Esophagus (tissue), 2 donors: ENCODE measurements around the gene NFIB. TPM values are rescaled to one million over a fixed set of nuclear protein-coding genes. Genes with fewer than 3 reads are reported as not detected.

Source experiments
- H3K27ac ChIP-seq, 2 donors: one replicate each; pipeline ENCODE4 v1.5.1; 2013; ENCODE audit warnings: low read depth in 2 of 2, mild to moderate bottlenecking in 2 of 2, inconsistent platforms in 1 of 2, low read length in 1 of 2, moderate library complexity in 1 of 2
- H3K27me3 ChIP-seq, 2 donors: one replicate each; pipeline ENCODE4 v1.6.1; 2013; ENCODE audit warnings: low read length in 2 of 2, control low read depth in 1 of 2, mild to moderate bottlenecking in 1 of 2; ENCODE audit not compliant: insufficient read depth in 2 of 2, control insufficient read depth in 1 of 2
- H3K36me3 ChIP-seq, 2 donors: one replicate each; pipeline ENCODE4 v1.6.1; 2013; ENCODE audit warnings: low read length in 1 of 2; ENCODE audit not compliant: control insufficient read depth in 2 of 2, insufficient read depth in 2 of 2
- H3K4me1 ChIP-seq, 2 donors: one replicate each; pipeline ENCODE4 v1.6.1; 2013; ENCODE audit warnings: low read length in 1 of 2; ENCODE audit not compliant: control insufficient read depth in 2 of 2, insufficient read depth in 2 of 2
- H3K4me3 ChIP-seq, 2 donors: one replicate each; pipeline ENCODE4 v1.5.1; 2013; ENCODE audit warnings: low read length in 2 of 2, mild to moderate bottlenecking in 2 of 2, low read depth in 1 of 2, moderate library complexity in 1 of 2
- H3K9me3 ChIP-seq, 2 donors: one replicate each; pipeline ENCODE4 v1.6.1; 2013; ENCODE audit warnings: mild to moderate bottlenecking in 2 of 2, low read depth in 1 of 2, low read length in 1 of 2, moderate library complexity in 1 of 2; ENCODE audit not compliant: control insufficient read depth in 2 of 2, insufficient read depth in 1 of 2
- WGBS, 2 donors: extraction: QIAGEN DNeasy Blood & Tissue Kit; methylation state at CpG; one replicate each; pipeline ENCODE4 v1.1.7; 2013; 5-methylcytosine and 5-hydroxymethylcytosine counted together
- polyA plus RNA-seq, 2 donors: library from polyadenylated mRNA; stranded (reverse); fragments of 200-250 nt; gene quantifications; one replicate each; pipeline ENCODE4 v1.2.3, GENCODE V29; 2013
- donor health status: healthy with polysubstance abuse.
- donor health status: Bipolar disorder and iron deficiency.

NFIB gene
- polyA plus RNA-seq, 2 donors, result 4.0 to 6.6 TPM

DNA sequence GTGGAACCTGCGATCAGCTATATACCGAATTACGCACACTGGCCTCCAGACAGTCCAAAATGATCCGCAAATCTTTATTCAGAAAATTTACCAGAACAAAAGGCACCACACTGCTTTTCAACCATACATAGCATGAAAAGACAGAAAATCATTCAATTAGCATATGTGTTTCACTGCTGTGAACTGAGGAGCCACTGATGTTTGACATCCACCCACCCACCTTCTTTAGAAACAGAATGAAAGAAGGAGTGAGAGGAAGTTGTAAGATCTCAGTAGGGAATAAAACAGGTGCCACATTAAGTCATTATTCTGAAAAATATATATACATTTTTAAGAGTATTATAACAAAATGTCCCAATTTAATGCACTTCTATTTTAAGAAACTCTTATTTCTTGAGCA is 156.8 kb downstream of the NFIB start:
- WGBS, 2 donors, result 97% methylated on average over 4 of the region's 4 CpGs
- Histone ChIP-seq H3K27me3 (no peaks in the 10 kb centered on the region), H3K4me1 (no peaks in the 10 kb centered on the region), H3K27ac (no peak overlapping the region), H3K4me3 (no peak overlapping the region), H3K36me3 (no peaks in the 10 kb centered on the region), H3K9me3 (no peaks in the 10 kb centered on the region)

DNA sequence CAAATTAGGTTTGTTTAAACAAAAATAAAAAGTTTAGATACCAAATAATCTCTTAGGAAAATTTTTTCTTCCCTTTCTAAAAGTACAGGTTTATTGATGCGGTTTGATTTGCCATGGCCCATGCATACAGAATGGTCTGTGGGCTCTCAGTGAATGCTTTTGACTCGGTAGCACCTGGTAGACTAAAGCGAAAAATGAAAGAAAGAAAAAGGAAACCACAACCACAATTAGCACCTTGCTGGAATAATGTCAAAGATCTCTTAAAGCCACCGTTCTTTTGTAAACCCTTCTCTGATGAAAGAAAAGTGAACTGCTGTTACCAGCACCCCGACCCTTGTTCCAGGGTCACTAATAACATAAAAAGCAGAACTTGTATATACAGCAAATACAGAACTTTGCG is 157.9 kb downstream of the NFIB start:
- H3K27me3 ChIP-seq, result no peaks in the 10 kb centered on the region
- no peaks in the 10 kb centered on the region for H3K36me3 ChIP-seq
- no peaks in the 10 kb centered on the region for H3K9me3 ChIP-seq
- no peak overlapping the region for H3K4me3 ChIP-seq
- no peaks in the 10 kb centered on the region for H3K4me1 ChIP-seq
- WGBS, 2 donors, result 55 to 61% methylated on average over 6 of the region's 6 CpGs
- H3K27ac ChIP-seq, result no peak overlapping the region

DNA sequence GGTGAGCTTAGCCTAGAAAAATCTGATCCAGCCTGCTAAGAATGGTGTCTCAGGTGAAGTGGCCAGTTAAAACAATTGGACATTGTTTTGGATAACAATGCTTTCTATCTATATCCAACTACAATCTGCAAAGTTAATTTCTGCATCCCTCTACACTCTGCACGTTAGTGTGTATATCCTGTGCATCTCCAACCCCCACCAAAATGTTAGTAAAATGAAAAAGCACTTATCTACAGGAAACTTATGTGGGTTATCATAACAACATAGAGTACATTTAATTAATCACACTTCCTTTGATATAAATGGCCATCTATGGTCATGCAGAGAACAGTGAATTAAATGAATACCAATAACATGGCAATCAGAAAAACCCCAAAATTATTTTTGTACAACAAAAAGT is 158.7 kb downstream of the NFIB start:
- no peak overlapping the region for H3K4me3 ChIP-seq
- no peaks in the 10 kb centered on the region for H3K27me3 ChIP-seq
- H3K4me1 ChIP-seq, result no peaks in the 10 kb centered on the region
- no peaks in the 10 kb centered on the region for H3K36me3 ChIP-seq
- no peaks in the 10 kb centered on the region for H3K9me3 ChIP-seq
- WGBS, 2 donors, result 51 to 71% methylated on average over 1 of the region's 1 CpG
- no peak overlapping the region for H3K27ac ChIP-seq

- no peaks in the 10 kb centered on the region for H3K27me3 ChIP-seq
- no peak overlapping the region for H3K27ac ChIP-seq
- no peaks in the 10 kb centered on the region for H3K4me1 ChIP-seq
- WGBS, 2 donors, result 73 to 76% methylated on average over 3 of the region's 3 CpGs
- no peak overlapping the region for H3K4me3 ChIP-seq
- H3K36me3 ChIP-seq, result no peaks in the 10 kb centered on the region
- H3K9me3 ChIP-seq, result no peaks in the 10 kb centered on the region
Measured at GRCh38 chr9:14153310-14153720, 160.6 kb downstream of the NFIB start.

DNA sequence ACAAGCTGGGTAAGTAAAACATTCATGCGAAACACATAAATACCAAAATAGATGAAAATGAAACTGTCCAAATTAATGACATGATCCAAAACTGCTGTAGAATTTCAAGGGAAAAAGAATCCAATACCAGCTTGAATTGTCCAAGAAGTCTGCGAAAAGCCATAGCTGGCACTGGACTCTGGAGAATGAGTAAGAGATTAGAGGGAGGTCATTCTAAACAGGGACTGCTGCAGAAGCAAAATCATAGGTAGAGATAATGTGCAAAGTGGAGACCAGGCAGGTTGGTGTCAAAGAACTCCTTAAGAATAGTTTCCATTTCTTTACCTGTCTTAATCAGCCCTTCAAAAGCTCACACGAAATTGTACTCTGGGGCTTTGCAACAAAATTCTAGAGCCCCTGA is 162.5 kb downstream of the NFIB start:
- no peak overlapping the region for H3K27ac ChIP-seq

GRCh38 chr9:14148501-14149103 is 165.3 kb downstream of the NFIB start:
- Histone ChIP-seq H3K27ac (no peak overlapping the region), H3K36me3 (no peaks in the 10 kb centered on the region), H3K27me3 (no peaks in the 10 kb centered on the region), H3K4me3 (no peak overlapping the region), H3K4me1 (no peaks in the 10 kb centered on the region), H3K9me3 (no peaks in the 10 kb centered on the region)
- WGBS, 2 donors, result 88 to 89% methylated on average over 3 of the region's 3 CpGs

More for the DNA sequence above, 162.5 kb downstream of the NFIB start:
- 74 to 78% methylated on average over 3 of the region's 3 CpGs for WGBS, 2 donors
- no peaks in the 10 kb centered on the region for H3K4me1 ChIP-seq
- H3K9me3 ChIP-seq, result no peaks in the 10 kb centered on the region
- no peaks in the 10 kb centered on the region for H3K36me3 ChIP-seq
- no peaks in the 10 kb centered on the region for H3K27me3 ChIP-seq
- H3K4me3 ChIP-seq, result no peak overlapping the region

DNA sequence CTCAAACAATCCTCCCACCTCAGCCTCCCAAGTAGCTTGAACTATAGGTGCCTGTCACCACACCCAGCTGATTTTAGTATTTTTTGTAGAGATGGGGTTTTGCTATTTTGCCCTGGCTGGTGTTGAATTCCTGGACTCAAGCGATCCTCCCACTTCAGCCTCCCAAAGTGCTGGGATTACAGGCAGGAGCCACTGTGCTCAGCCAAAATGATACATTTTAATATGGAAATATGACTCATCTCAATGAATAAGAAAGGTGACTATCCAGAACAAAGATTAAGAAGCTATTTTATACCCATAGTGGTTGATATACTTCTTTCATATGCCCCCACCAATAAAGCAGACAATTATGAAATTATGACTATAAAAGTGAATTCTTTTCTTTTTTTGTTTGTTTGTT is 166.2 kb downstream of the NFIB start:
- H3K27me3 ChIP-seq, result no peaks in the 10 kb centered on the region
- no peak overlapping the region for H3K27ac ChIP-seq
- no peaks in the 10 kb centered on the region for H3K9me3 ChIP-seq
- H3K4me3 ChIP-seq, result no peak overlapping the region
- no peaks in the 10 kb centered on the region for H3K4me1 ChIP-seq
- 91 to 100% methylated on average over 1 of the region's 1 CpG for WGBS, 2 donors
- no peaks in the 10 kb centered on the region for H3K36me3 ChIP-seq

- no peaks in the 10 kb centered on the region for H3K27me3 ChIP-seq
- 93 to 94% methylated on average over 8 of the region's 8 CpGs for WGBS, 2 donors
- H3K4me1 ChIP-seq, result no peaks in the 10 kb centered on the region
Measured at GRCh38 chr9:14146201-14146874, 167.6 kb downstream of the NFIB start.

DNA sequence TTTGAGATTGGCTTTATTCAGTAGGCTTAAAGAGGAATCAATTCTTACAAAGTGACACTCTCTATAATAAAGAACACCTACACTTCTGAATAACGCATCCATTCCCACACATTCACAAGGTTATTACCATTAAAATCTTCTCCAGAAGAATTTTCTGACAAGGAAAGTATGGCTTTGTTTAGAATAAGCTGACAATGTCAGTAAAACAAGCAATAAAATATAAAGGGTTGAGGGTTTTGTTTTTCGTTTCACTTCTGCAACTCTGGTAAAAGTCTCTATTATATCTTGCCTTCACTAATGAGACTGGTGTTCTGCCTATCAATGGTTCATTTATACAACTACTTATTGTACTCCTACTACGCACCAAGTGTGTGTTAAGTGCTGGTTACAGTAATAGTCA is 169.7 kb downstream of the NFIB start:
- Histone ChIP-seq H3K27me3 (no peaks in the 10 kb centered on the region), H3K4me3 (no peak overlapping the region), H3K27ac (no peak overlapping the region), H3K36me3 (no peaks in the 10 kb centered on the region), H3K4me1 (no peaks in the 10 kb centered on the region), H3K9me3 (no peaks in the 10 kb centered on the region)
- WGBS, 2 donors, result 82 to 88% methylated on average over 3 of the region's 3 CpGs

More at GRCh38 chr9:14146201-14146874, 167.6 kb downstream of the NFIB start:
- Histone ChIP-seq H3K36me3 (no peaks in the 10 kb centered on the region), H3K9me3 (no peaks in the 10 kb centered on the region), H3K4me3 (no peak overlapping the region), H3K27ac (no peak overlapping the region)

GRCh38 chr9:14141699-14142098 is 172.2 kb downstream of the NFIB start:
- Histone ChIP-seq H3K27me3 (no peaks in the 10 kb centered on the region), H3K9me3 (no peaks in the 10 kb centered on the region), H3K4me3 (no peak overlapping the region), H3K36me3 (no peaks in the 10 kb centered on the region), H3K27ac (no peak overlapping the region), H3K4me1 (no peaks in the 10 kb centered on the region)
- 56 to 69% methylated on average over 2 of the region's 2 CpGs for WGBS, 2 donors
